Activated CD8-positive, alpha-beta T cell treated with anti-CD3 and anti-CD28 coated beads for 36 hours (primary cell): Measurements from ENCODE around the gene KATNB1. TPM values are rescaled to one million over a fixed set of nuclear protein-coding genes. Genes with fewer than 3 reads are reported as not detected.

Experiments used
- ATAC-seq: fragments of 200-7000 bp; cut with Tn5 transposase; one replicate; pipeline ENCODE4 v1.10.0; 2021; ENCODE audit warnings: mild to moderate bottlenecking, moderate library complexity
- CTCF ChIA-PET: fragments of 350-600 bp; sonication (Branson Sonifier 250); formaldehyde crosslinking; loops from one replicate; lab custom pipeline; 2021; ENCODE audit warnings: antibody characterized with exemption; lab: Charles Lee
- POLR2A ChIA-PET: fragments of 350-600 bp; sonication (Branson Sonifier 250); formaldehyde crosslinking; loops from one replicate; lab custom pipeline; 2021; ENCODE audit warnings: antibody characterized with exemption; lab: Charles Lee
- DNase-seq: peaks from one replicate; pipeline ENCODE4 v3.0.0-alpha.2; 2020
- H3K27ac Mint-ChIP-seq: one replicate; pipeline ENCODE4 v1.8.0; 2021; ENCODE audit warnings: mild to moderate bottlenecking, mixed read lengths
- H3K27me3 Mint-ChIP-seq: one replicate; pipeline ENCODE4 v1.8.0; 2021; ENCODE audit warnings: mixed read lengths
- H3K36me3 Mint-ChIP-seq: one replicate; pipeline ENCODE4 v1.8.0; 2021; ENCODE audit warnings: low read depth, mixed read lengths
- H3K4me1 Mint-ChIP-seq: one replicate; pipeline ENCODE4 v1.8.0; 2021; ENCODE audit warnings: low read depth, mixed read lengths
- H3K4me3 Mint-ChIP-seq: one replicate; pipeline ENCODE4 v1.8.0; 2021; ENCODE audit warnings: mild to moderate bottlenecking, moderate library complexity, mixed read lengths
- H3K9me3 Mint-ChIP-seq: one replicate; pipeline ENCODE4 v1.8.0; 2021; ENCODE audit warnings: mixed read lengths
- CTCF ChIP-seq: fragments of 200-600 bp; IDR thresholded peaks from one replicate; pipeline ENCODE4 v1.8.0; 2022; ENCODE audit warnings: antibody characterized with exemption, mild to moderate bottlenecking
- intact Hi-C: fragments of 100-400 bp; cut with micrococcal nuclease; formaldehyde crosslinking; loops from one replicate; pipeline ENCODE4 v1.10.0; 2022
- total RNA-seq, 2 experiments: library from RNA; stranded (reverse); gene quantifications; one replicate each; pipeline ENCODE4 v1.2.3, GENCODE V29; 2021

The KATNB1 gene
- total RNA-seq, 2 experiments from 2014 or later: 35.1 to 39.6 TPM

GRCh38 chr16:57759131-57759530 lies 23.6 kb downstream of the KATNB1 start:
- Mint-ChIP-seq H3K27me3 (no peaks in the 10 kb centered on the region), H3K27ac (no peak overlapping the region), H3K36me3 (peaks cover 4% of the 10 kb centered on the region), H3K4me1 (peaks cover 4% of the 10 kb centered on the region), H3K9me3 (no peaks in the 10 kb centered on the region), H3K4me3 (no peak overlapping the region)
- intact Hi-C loops: no loop called here
- TF ChIP-seq CTCF: no peak
- CTCF ChIA-PET: no interaction called here
- POLR2A ChIA-PET: no interaction called here
- no peak for ATAC-seq
- no peak for DNase-seq

- ATAC-seq (no peak), DNase-seq (no peak)
- no peak for TF ChIP-seq CTCF
- POLR2A ChIA-PET: interaction anchor here (1.3 kb wide), 1 partner anchor 59 kb away, joined by 3 read pairs; no protein-coding TSS in a partner anchor
- Mint-ChIP-seq H3K4me1 (peaks cover 4% of the 10 kb centered on the region), H3K27me3 (no peaks in the 10 kb centered on the region), H3K27ac (no peak overlapping the region), H3K36me3 (peaks cover 2% of the 10 kb centered on the region), H3K4me3 (no peak overlapping the region), H3K9me3 (no peaks in the 10 kb centered on the region)
- CTCF ChIA-PET: no interaction called here
- intact Hi-C loops: no loop called here
These were observed 24.2 kb downstream of the KATNB1 start for GRCh38 chr16:57759541-57760356.

DNA sequence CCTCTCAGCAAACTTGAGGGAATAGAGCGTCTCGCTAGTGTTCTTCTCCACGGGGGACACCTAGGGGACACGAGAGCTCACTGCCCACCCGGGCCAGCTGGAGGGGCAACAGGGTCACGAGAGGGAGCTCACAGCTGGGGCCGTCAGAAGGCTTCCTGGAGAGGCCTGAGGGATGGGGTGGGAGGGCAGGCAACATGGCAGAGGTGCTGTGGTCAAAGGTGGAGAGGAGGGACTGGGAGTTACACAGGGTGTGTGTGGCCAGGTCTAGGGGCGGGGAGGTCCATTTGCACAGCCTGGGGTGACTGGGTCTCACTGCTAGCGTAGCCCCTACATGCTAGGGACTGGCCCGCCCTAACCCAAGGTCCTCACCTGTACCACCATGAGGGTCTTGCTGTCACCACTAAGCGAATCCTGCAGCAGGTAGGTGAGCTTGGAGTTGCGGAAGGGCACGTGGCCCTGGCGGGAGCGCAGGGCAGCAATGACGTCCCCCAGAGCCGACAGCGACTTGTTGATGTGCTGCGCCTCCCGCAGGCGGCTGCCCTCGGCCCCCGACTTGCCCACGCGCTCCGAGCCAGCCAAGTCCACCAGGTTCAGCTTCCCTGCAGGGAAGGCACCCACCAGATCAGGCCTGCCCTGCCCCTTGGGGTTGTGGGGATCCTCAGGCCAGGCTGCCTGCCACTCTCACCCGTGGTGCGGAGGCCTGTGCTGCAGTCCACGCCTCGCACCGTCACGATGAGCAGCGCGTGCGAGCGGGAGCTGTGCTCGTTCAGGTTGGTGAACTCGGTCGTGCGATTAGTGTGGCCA lies 25.0 kb downstream of the KATNB1 start:
- intact Hi-C loops: no loop called here
- no peak for TF ChIP-seq CTCF
- Mint-ChIP-seq H3K4me3 (no peak overlapping the region), H3K4me1 (peaks cover 4% of the 10 kb centered on the region), H3K27ac (no peak overlapping the region), H3K36me3 (no peaks in the 10 kb centered on the region), H3K9me3 (no peaks in the 10 kb centered on the region), H3K27me3 (no peaks in the 10 kb centered on the region)
- DNase-seq: no peak
- ChIA-PET POLR2A (interaction anchor here (1.3 kb wide), 1 partner anchor 58 kb away, joined by 3 read pairs; no protein-coding TSS in a partner anchor), CTCF (no interaction called here)
- no peak for ATAC-seq

DNA sequence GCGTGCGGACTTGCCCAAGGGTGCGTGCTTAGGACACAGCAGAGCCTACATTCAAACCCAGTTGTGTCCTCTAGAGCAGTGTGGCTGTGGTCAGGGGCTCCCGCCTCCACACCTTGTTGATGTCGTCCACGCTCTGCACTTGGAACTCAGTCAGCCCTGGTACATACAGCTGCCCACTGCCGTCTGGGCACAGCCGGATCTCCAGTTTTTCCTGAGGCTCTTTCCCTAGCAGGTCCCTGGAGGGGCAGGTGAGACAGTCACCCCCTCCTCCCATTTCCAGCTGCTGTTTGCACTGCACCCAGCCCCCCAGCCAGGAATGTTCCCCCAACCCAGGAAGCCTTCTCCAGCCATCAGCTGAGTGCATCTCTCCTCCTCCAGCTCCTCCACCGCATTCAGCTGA lies 25.7 kb downstream of the KATNB1 start:
- ATAC-seq: no peak
- POLR2A ChIA-PET: no interaction called here
- no peak for DNase-seq
- CTCF ChIA-PET: no interaction called here
- intact Hi-C loops: no loop called here
- Mint-ChIP-seq H3K27ac (no peak overlapping the region), H3K4me3 (no peak overlapping the region), H3K36me3 (no peaks in the 10 kb centered on the region), H3K4me1 (peaks cover 4% of the 10 kb centered on the region), H3K9me3 (no peaks in the 10 kb centered on the region), H3K27me3 (no peaks in the 10 kb centered on the region)
- no peak for TF ChIP-seq CTCF

DNA sequence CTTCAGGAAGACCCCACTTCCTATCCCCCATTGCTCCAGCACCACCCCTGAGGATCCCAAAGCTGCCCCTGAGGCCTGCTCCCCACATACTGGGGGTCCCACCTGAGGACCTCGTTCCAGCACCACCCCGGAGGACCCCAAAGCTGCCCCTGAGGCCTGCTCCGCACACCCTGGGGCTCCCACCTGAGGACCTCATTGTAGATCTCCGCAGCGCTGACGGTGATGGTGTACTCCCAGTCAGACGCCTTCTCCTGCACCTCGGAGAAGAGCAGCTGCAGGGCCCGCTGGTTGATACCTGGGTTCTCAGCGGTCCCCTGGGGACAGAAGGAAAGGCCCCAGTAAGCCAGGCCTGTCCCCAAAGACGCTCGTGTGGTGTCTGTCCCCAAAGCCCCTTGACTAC lies 26.4 kb downstream of the KATNB1 start:
- no peak for TF ChIP-seq CTCF
- no peak for DNase-seq
- ChIA-PET CTCF (no interaction called here), POLR2A (no interaction called here)
- Mint-ChIP-seq H3K27me3 (no peaks in the 10 kb centered on the region), H3K27ac (no peak overlapping the region), H3K4me1 (peaks cover 4% of the 10 kb centered on the region), H3K36me3 (no peaks in the 10 kb centered on the region), H3K4me3 (no peak overlapping the region), H3K9me3 (no peaks in the 10 kb centered on the region)
- ATAC-seq: no peak
- intact Hi-C loops: no loop called here
